Stimulated activated CD4-positive, alpha-beta T cell treated with anti-CD3 and anti-CD28 coated beads, Interleukin-12 subunit alpha, Interleukin-12 subunit beta, amount 100 ng/mL, for 48 hours (primary cell): ENCODE data around the gene SPATA45.
A peak's percentile ranks its signal among the peaks of the same experiment; 100 is the strongest.

Experiments used
- DNase-seq, 3 donors: peaks; one replicate each; pipeline ENCODE4 v3.0.0-alpha.2; 2020; ENCODE audit warnings: low read depth in 2 of 3, low spot score in 1 of 3

The SPATA45 gene

GRCh38 chr1:212833211-212834207, 13.9 kb downstream of the SPATA45 start:
- DNase-seq: peak in 1 of 3 donors; percentile 2

- no peak for DNase-seq
These were observed 19.1 kb downstream of the SPATA45 start for GRCh38 chr1:212828395-212828794.

- no peak for DNase-seq
These were observed 19.6 kb downstream of the SPATA45 start for GRCh38 chr1:212827831-212828278.

- DNase-seq: no peak
These were observed 20.2 kb downstream of the SPATA45 start for GRCh38 chr1:212827171-212827776.

GRCh38 chr1:212825798-212826452, 21.5 kb downstream of the SPATA45 start:
- DNase-seq: no peak

- no peak for DNase-seq
These were observed 23.2 kb downstream of the SPATA45 start for GRCh38 chr1:212824201-212824600.

GRCh38 chr1:212822956-212823355, 24.5 kb downstream of the SPATA45 start:
- DNase-seq: no peak

GRCh38 chr1:212820969-212821368, 26.5 kb downstream of the SPATA45 start:
- no peak for DNase-seq

- no peak for DNase-seq
These were observed 27.7 kb downstream of the SPATA45 start for GRCh38 chr1:212819726-212820125.

- DNase-seq: no peak
These were observed 30.7 kb downstream of the SPATA45 start for GRCh38 chr1:212816567-212817278.

- DNase-seq: peak in 1 of 3 donors; percentile 24
These were observed 32.7 kb downstream of the SPATA45 start for GRCh38 chr1:212814537-212815334.

GRCh38 chr1:212805767-212806166, 41.7 kb downstream of the SPATA45 start:
- no peak for DNase-seq

- no peak for DNase-seq
These were observed 49.8 kb downstream of the SPATA45 start for GRCh38 chr1:212797681-212798080.

GRCh38 chr1:212794561-212795014, 52.9 kb downstream of the SPATA45 start:
- no peak for DNase-seq

- DNase-seq: no peak
These were observed 55.0 kb downstream of the SPATA45 start for GRCh38 chr1:212792396-212792908.

- DNase-seq: peak; percentile 88 to 100 (median 90)
These were observed 55.6 kb downstream of the SPATA45 start, which contains the start of the genes NSL1 and TATDN3 for GRCh38 chr1:212791676-212792395. NSL1 (minus strand) TSS chr1:212791777; CDS start chr1:212791763, 14 bp downstream. TATDN3 (plus strand) TSS chr1:212791894; CDS start chr1:212791922, 28 bp downstream.

GRCh38 chr1:212791261-212791675, 56.2 kb downstream of the SPATA45 start:
- no peak for DNase-seq

- DNase-seq: no peak
These were observed 61.6 kb downstream of the SPATA45 start for GRCh38 chr1:212785871-212786270.

GRCh38 chr1:212783976-212784375, 63.5 kb downstream of the SPATA45 start:
- no peak for DNase-seq
